Measurements from ENCODE around the gene UBE2N.

GRCh38 chr12:93465841-93466240, 24.1 kb upstream of the UBE2N start:
- TF ChIP-seq, protein P1, sequence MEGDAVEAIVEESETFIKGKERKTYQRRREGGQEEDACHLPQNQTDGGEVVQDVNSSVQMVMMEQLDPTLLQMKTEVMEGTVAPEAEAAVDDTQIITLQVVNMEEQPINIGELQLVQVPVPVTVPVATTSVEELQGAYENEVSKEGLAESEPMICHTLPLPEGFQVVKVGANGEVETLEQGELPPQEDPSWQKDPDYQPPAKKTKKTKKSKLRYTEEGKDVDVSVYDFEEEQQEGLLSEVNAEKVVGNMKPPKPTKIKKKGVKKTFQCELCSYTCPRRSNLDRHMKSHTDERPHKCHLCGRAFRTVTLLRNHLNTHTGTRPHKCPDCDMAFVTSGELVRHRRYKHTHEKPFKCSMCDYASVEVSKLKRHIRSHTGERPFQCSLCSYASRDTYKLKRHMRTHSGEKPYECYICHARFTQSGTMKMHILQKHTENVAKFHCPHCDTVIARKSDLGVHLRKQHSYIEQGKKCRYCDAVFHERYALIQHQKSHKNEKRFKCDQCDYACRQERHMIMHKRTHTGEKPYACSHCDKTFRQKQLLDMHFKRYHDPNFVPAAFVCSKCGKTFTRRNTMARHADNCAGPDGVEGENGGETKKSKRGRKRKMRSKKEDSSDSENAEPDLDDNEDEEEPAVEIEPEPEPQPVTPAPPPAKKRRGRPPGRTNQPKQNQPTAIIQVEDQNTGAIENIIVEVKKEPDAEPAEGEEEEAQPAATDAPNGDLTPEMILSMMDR (conservative IDR thresholded peaks at IDR 0.05; ENCODE audit: low read depth, low read length): no peak
- no peak for TF ChIP-seq EZH2phosphoT487 (IDR thresholded peaks at IDR 0.05; ENCODE audit: borderline replicate concordance, low read length)
- no peak for TF ChIP-seq EZH2 (IDR thresholded peaks at IDR 0.05; ENCODE audit: low read length, unreplicated experiment)

All from PC-3 (cell line).